ENCODE data around the gene NLGN1.
"Not testable (repeated sequence)": the region's sequence is repeated elsewhere in the genome, so short reads cannot be mapped to it uniquely, and the experiment has no call there.

The NLGN1 gene

DNA sequence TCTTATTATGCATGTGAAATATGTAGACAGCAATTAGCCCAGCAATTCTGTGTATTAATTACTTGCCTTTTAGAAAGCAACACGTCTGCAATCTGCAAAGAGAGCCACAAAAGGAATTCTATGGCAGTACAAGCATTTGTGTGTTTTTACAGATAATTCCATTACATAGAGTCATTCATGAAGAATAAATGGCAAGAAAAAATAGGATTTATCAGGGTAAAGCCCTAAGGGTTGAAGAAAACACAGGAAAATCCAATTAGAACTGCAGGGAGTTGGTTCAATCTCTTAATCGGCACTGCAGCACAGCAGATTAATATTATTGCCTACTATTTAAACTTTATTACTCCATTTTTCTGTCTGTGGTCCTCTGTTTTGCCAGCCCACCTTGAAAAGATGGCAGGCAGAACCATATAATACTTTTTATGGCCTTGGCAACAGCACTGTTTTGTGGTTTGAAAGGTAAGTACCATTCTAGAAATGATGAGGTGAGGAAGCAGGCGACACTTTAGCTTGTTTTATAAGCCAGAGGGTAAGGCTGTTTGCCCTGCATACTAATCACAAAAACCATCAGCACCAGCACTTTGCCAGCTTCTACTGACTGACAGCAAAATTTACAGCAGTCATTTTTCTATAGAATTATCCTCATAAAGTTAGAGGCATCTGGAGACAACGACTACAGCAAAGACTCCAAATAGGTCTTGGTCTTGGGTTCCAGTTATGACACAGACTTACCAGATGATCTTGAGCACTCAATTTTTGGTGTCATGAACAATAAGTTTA is 823.4 kb downstream of the NLGN1 start:
- TF ChIP-seq, protein P1, sequence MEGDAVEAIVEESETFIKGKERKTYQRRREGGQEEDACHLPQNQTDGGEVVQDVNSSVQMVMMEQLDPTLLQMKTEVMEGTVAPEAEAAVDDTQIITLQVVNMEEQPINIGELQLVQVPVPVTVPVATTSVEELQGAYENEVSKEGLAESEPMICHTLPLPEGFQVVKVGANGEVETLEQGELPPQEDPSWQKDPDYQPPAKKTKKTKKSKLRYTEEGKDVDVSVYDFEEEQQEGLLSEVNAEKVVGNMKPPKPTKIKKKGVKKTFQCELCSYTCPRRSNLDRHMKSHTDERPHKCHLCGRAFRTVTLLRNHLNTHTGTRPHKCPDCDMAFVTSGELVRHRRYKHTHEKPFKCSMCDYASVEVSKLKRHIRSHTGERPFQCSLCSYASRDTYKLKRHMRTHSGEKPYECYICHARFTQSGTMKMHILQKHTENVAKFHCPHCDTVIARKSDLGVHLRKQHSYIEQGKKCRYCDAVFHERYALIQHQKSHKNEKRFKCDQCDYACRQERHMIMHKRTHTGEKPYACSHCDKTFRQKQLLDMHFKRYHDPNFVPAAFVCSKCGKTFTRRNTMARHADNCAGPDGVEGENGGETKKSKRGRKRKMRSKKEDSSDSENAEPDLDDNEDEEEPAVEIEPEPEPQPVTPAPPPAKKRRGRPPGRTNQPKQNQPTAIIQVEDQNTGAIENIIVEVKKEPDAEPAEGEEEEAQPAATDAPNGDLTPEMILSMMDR (IDR thresholded peaks at IDR 0.05; ENCODE audit: unreplicated experiment in 3 of 3): no peak
- Mint-ChIP-seq H3K9me3 (no peaks in the 10 kb centered on the region), H3K4me3 (no peak overlapping the region), H3K36me3 (ENCODE audit: low read depth) (no peaks in the 10 kb centered on the region), H3K27me3 (ENCODE audit: low read depth) (no peaks in the 10 kb centered on the region), H3K4me1 (peaks cover 26% of the 10 kb centered on the region), H3K27ac (no peak overlapping the region)

DNA sequence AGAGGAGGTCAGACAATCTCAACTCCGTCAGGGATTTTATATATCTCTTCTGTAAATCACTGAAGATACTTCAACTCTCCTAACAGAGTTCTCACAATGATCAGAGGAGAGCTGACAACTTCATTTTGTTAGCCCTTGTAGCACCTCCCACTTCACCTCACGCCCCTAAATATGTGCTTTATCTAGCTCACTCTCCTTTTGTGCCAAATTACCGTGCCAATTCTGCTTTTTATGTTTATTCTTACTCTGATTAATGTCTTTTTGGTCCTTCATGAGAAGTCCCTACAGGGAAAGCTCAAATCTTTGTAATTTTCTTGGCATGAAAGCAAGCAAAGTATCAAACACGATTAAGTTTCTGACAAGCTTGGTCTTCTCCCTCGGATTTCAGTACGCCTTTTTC is 825.5 kb downstream of the NLGN1 start:
- TF ChIP-seq, protein P1 (IDR thresholded peaks at IDR 0.05; ENCODE audit: unreplicated experiment in 3 of 3): no peak
- Mint-ChIP-seq H3K27me3 (ENCODE audit: low read depth) (no peaks in the 10 kb centered on the region), H3K9me3 (no peaks in the 10 kb centered on the region), H3K27ac (peak overlapping the region; percentile 61 to 91 (median 69)), H3K4me3 (no peak overlapping the region), H3K4me1 (peaks cover 26% of the 10 kb centered on the region), H3K36me3 (ENCODE audit: low read depth) (no peaks in the 10 kb centered on the region)

DNA sequence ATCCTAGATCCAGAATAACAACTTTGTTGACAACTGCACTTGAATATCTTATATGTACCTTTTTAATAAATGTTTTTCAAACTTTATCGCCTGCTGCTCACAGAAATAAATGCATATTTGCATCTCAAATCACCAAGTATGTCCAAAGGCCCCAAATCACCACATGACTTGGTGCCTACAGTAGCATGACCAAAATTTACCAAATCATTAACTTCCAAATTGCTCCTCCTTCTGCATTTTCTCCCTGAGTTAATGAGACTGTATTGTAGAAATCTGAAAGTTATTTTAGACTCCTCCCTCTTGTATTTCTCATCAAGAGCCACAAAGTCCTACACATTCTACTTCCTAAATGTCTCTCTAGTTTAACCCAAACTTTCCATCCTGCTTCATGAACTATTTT is 826.1 kb downstream of the NLGN1 start:
- Mint-ChIP-seq H3K4me3 (no peak overlapping the region), H3K27ac (peak overlapping the region; percentile 61 to 91 (median 69)), H3K9me3 (no peaks in the 10 kb centered on the region), H3K4me1 (peaks cover 26% of the 10 kb centered on the region), H3K27me3 (ENCODE audit: low read depth) (no peaks in the 10 kb centered on the region), H3K36me3 (ENCODE audit: low read depth) (no peaks in the 10 kb centered on the region)
- TF ChIP-seq, protein P1 (IDR thresholded peaks at IDR 0.05; ENCODE audit: unreplicated experiment in 3 of 3): no peak

DNA sequence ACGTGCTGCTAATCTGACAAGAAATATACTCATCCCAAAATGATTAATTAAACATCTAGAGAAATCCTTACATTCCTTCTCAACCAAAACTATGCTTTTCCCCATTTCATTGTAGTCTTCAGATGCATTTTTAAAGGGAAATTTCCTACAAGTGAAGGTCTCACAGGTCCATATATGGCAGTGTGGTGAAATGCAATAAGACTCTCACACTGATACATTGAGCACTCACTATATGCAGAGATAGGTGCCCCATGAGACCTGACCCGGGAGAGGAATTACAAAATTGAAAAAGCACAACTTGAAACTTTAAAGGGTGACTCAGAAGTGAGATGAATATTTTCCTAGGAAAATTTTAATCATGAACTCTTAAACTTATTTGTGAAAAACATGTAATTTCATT is 832.4 kb downstream of the NLGN1 start:
- Mint-ChIP-seq H3K4me3 (no peak overlapping the region), H3K36me3 (ENCODE audit: low read depth) (no peaks in the 10 kb centered on the region), H3K4me1 (peaks cover 6% of the 10 kb centered on the region), H3K27me3 (ENCODE audit: low read depth) (no peaks in the 10 kb centered on the region), H3K9me3 (no peaks in the 10 kb centered on the region), H3K27ac (no peak overlapping the region)
- TF ChIP-seq, protein P1 (IDR thresholded peaks at IDR 0.05; ENCODE audit: unreplicated experiment in 3 of 3): no peak

DNA sequence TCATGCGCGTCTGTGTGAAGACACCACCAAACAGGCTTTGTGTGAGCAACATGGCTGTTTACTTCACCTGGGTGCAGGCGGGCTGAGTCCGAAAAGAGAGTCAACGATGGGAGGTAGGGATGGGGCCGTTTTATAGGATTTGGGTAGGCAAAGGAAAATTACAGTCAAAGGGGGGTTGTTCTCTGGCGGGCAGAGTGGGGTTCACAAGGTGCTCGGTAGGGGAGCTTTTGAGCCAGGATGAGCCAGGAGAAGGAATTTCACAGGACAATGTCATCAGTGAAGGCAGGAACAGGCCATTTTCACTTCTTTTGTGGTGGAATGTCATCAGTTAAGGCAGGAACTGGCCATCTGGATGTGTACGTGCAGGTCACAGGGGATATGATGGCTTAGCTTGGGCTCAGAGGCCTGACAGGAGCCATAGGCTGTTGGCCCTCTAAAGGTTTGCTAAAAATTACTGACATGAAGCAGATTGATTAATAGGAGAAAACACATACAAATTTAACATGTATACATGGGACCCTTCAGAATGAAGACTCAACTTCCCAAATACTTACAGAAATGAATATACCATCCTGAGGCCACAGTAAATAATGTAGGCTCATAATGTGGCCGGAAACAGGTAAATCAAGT is 834.6 kb downstream of the NLGN1 start:
- peaks cover 12% of the 10 kb centered on the region for H3K4me1 Mint-ChIP-seq
- H3K9me3 Mint-ChIP-seq; H3K4me3 Mint-ChIP-seq; H3K27me3 Mint-ChIP-seq (ENCODE audit: low read depth); H3K36me3 Mint-ChIP-seq (ENCODE audit: low read depth); H3K27ac Mint-ChIP-seq: not testable (repeated sequence)

DNA sequence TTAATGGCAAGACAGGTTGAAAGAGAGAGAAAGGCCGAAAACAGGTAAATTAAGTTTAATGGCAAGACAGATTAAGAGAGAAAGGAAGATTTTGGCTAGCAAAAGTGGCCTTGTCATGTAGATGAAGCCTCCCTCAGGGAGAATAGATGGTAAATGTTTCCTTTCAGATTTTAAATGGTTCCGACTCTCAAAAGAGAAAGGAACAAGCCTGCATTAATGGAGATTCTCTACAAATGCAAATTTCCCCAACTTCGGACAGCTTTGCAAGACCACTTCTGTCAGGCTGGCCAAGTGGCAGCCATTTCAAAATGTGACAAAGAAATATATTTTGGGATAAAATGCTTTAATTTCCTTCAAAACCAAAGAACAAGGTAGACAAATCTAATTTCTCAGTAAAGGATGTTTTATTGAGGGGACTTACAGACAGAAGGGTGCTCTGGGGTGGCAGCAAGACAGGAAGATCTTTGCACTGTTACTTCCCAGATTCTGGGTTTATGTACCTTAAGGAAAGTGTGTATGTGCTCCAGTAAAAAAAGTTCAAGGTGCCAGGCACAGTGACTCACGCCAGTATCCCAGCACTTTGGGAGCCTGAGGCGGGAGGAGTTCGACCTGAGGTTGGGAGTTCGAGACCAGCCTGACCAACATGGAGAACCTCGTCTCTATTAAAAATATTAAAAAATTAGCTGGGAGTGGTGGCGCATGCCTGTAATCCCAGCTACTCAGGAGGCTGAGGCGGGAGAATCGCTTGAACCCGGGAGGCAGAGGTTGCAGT is 835.3 kb downstream of the NLGN1 start:
- Mint-ChIP-seq H3K36me3 (ENCODE audit: low read depth) (no peaks in the 10 kb centered on the region), H3K4me3 (no peak overlapping the region), H3K27me3 (ENCODE audit: low read depth) (no peaks in the 10 kb centered on the region), H3K9me3 (no peaks in the 10 kb centered on the region), H3K4me1 (peaks cover 12% of the 10 kb centered on the region), H3K27ac (no peak overlapping the region)
- TF ChIP-seq, protein P1 (IDR thresholded peaks at IDR 0.05; ENCODE audit: unreplicated experiment in 3 of 3): no peak
